ENCODE measurements around the gene PJA2. TPM values are rescaled to one million over a fixed set of nuclear protein-coding genes. Genes with fewer than 3 reads are reported as not detected.

Gene PJA2
- total RNA-seq, 1 donor from 2014 or later = 56.1 TPM

DNA sequence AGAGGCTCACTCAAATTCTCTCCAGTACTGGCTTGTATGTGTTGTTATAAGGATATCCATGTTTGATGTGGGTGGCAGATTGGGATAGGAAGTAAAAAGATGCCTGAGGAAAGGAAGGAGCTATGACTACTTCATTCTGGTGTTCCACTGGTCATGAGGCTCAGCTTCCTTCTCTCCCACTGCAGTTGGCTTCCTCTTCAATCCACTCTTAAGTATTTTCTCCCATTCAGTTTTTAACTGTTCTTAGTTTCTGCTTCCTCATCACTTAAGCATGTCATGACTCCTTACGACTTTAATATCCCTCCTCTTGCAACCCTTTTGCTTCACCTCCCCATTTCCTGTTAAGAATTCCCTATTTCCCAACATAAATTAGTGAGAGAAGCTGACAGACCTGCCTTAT is 81.1 kb downstream of the PJA2 start:
- DNase-seq (ENCODE audit: low spot score in 2 of 2) = no peak
- H3K9me3 ChIP-seq = no peaks in the 10 kb centered on the region
- H3K36me3 ChIP-seq = no peaks in the 10 kb centered on the region
- peaks cover 0 to 35% of the 10 kb centered on the region in 2 donors for H3K4me1 ChIP-seq
- TF ChIP-seq, protein P1, sequence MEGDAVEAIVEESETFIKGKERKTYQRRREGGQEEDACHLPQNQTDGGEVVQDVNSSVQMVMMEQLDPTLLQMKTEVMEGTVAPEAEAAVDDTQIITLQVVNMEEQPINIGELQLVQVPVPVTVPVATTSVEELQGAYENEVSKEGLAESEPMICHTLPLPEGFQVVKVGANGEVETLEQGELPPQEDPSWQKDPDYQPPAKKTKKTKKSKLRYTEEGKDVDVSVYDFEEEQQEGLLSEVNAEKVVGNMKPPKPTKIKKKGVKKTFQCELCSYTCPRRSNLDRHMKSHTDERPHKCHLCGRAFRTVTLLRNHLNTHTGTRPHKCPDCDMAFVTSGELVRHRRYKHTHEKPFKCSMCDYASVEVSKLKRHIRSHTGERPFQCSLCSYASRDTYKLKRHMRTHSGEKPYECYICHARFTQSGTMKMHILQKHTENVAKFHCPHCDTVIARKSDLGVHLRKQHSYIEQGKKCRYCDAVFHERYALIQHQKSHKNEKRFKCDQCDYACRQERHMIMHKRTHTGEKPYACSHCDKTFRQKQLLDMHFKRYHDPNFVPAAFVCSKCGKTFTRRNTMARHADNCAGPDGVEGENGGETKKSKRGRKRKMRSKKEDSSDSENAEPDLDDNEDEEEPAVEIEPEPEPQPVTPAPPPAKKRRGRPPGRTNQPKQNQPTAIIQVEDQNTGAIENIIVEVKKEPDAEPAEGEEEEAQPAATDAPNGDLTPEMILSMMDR (IDR thresholded peaks at IDR 0.05) = no peak
- peak overlapping the region in 1 of 2 donors; percentile 5 for H3K27ac ChIP-seq
- H3K4me3 ChIP-seq = no peak overlapping the region
- intact Hi-C loops (cut with DNase I) = no loop called here
- H3K27me3 ChIP-seq = no peaks in the 10 kb centered on the region

DNA sequence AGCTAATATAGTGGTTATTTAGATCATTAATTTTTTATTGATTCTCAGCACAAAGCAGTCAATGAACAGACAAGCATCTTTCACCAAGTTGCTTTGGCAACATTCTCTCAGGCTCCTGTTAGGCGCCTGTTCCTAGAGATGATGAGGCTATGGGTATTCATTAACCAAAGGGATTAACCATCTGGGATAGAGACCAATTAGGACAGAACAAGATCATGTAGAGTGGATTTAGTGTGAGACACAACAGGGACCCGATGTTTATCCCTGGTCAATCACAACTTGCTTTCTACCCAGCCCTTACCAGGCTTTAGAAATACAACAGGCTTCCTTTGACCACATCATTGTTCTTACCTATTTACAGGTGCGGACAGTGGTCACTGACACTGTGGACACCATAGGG is 82.2 kb downstream of the PJA2 start:
- DNase-seq (ENCODE audit: low spot score in 2 of 2) = no peak
- no peaks in the 10 kb centered on the region for H3K36me3 ChIP-seq
- peak overlapping the region in 1 of 2 donors; percentile 23 for H3K4me3 ChIP-seq
- intact Hi-C loops (cut with DNase I) = no loop called here
- peak overlapping the region; percentile 55 to 57 for H3K27ac ChIP-seq
- no peaks in the 10 kb centered on the region for H3K9me3 ChIP-seq
- no peaks in the 10 kb centered on the region for H3K27me3 ChIP-seq
- TF ChIP-seq, protein P1 (IDR thresholded peaks at IDR 0.05) = no peak
- peaks cover 0 to 40% of the 10 kb centered on the region in 2 donors for H3K4me1 ChIP-seq

DNA sequence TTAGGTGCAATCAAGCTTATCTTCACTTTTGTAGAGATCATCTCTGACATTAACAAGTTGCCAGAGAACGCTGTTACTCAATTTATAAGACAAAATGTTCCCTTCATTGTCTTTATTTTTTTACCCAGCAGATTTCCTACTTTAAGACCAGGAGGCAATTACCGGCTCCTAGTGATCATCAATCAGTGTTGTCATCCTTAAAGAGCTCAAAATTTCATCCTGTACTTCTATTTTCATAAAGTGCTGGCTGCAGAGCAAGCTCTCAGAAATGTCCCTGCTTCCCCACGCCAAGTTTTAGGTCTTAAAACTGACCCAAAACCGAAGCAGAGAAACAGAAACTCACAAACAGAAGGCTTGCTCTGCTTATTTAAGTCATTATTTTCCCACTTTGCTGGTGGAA is 82.9 kb downstream of the PJA2 start:
- Histone ChIP-seq H3K36me3 (no peaks in the 10 kb centered on the region), H3K9me3 (no peaks in the 10 kb centered on the region), H3K4me1 (peaks cover 0 to 40% of the 10 kb centered on the region in 2 donors), H3K27ac (peak overlapping the region; percentile 55 to 57), H3K4me3 (peak overlapping the region in 1 of 2 donors; percentile 23), H3K27me3 (no peaks in the 10 kb centered on the region)
- intact Hi-C loops (cut with DNase I) = no loop called here
- TF ChIP-seq, protein P1 (IDR thresholded peaks at IDR 0.05) = no peak
- no peak for DNase-seq (ENCODE audit: low spot score in 2 of 2)

DNA sequence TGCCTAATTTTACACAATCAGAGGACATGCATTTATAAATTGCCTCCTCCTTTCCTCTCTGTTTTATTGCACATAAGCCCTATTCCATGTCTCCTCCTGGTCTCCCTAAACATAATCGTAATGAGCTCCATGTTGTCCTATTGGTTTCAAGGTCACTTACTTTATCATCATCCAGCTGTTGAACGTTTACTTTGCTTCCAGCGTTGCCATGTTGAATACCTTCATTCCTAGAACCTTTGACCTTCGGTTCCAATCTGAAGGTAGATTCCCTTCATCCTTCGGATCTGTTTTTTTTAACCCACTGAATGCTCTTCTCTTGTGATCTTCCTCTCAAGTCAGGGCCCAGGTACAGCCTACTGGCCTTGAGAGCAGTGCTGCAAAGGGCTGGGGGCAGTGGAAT is 84.3 kb downstream of the PJA2 start:
- Histone ChIP-seq H3K9me3 (no peaks in the 10 kb centered on the region), H3K27me3 (no peaks in the 10 kb centered on the region), H3K27ac (peak overlapping the region in 1 of 2 donors; percentile 55), H3K4me3 (no peak overlapping the region), H3K4me1 (peaks cover 0 to 40% of the 10 kb centered on the region in 2 donors), H3K36me3 (no peaks in the 10 kb centered on the region)
- intact Hi-C loops (cut with DNase I) = no loop called here
- TF ChIP-seq, protein P1 (IDR thresholded peaks at IDR 0.05) = no peak
- DNase-seq (ENCODE audit: low spot score in 2 of 2) = no peak

DNA sequence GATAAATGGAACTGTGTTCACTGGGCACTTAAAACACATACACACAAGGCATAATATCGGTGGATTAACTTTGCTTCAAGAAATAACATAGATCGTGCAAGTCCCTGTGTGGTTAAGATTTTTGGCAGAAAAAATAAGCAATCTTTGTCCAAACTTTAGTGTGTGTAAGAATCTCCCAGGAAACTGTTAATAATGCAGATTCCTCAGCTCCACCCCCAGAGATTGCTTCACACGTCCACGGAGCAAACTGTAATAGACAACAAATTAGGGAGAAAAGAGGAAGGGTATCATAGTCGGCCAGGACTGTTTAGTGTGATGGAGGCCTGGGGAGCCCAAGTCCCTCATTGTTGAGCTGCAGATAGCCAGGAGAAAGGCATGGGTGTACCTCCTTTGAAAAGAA is 84.8 kb downstream of the PJA2 start:
- Histone ChIP-seq H3K36me3 (no peaks in the 10 kb centered on the region), H3K27me3 (no peaks in the 10 kb centered on the region), H3K27ac (peak overlapping the region in 1 of 2 donors; percentile 29), H3K4me1 (peaks cover 0 to 40% of the 10 kb centered on the region in 2 donors), H3K9me3 (no peaks in the 10 kb centered on the region), H3K4me3 (no peak overlapping the region)
- DNase-seq (ENCODE audit: low spot score in 2 of 2) = no peak
- TF ChIP-seq, protein P1 (IDR thresholded peaks at IDR 0.05) = no peak
- intact Hi-C loops (cut with DNase I) = no loop called here

DNA sequence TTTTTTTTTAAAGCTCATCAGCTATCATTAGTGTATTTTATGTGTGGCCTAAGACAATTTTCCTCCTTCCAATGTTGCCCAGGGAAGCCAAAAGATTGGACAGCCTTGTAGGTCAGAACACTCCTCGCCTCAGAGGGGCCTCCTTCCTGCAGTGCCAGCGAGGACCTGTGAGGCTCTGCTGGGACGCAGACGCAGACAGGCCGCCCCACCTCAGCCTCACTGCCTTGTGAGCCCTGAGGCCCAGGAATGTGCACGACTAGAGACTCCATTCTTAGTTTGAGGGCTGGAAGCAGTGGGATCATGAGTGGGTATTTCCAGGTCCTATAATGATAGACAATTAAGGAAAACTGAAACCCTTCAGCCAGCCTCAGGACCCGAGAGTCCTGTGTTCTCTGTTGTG is 85.4 kb downstream of the PJA2 start:
- no peak for DNase-seq (ENCODE audit: low spot score in 2 of 2)
- Histone ChIP-seq H3K9me3 (no peaks in the 10 kb centered on the region), H3K36me3 (no peaks in the 10 kb centered on the region), H3K27me3 (no peaks in the 10 kb centered on the region), H3K27ac (peak overlapping the region; percentile 29 to 32), H3K4me1 (peaks cover 0 to 38% of the 10 kb centered on the region in 2 donors), H3K4me3 (no peak overlapping the region)
- intact Hi-C loops (cut with DNase I) = no loop called here
- TF ChIP-seq, protein P1 (IDR thresholded peaks at IDR 0.05) = no peak

All from ascending aorta (tissue), 2 donors.